Measurements from ENCODE around the gene DGKZ.

DGKZ gene

GRCh38 chr11:46387919-46388618 is 40.8 kb downstream of the DGKZ start:
- no peak overlapping the region for H3K27ac ChIP-seq
- TF ChIP-seq ZFX (IDR thresholded peaks at IDR 0.05; ENCODE audit: borderline replicate concordance) (no peak), CTCF (IDR thresholded peaks at IDR 0.05) (no peak)

GRCh38 chr11:46388619-46389449 is 41.6 kb downstream of the DGKZ start:
- H3K27ac ChIP-seq = no peak overlapping the region
- TF ChIP-seq CTCF (IDR thresholded peaks at IDR 0.05) (no peak), ZFX (IDR thresholded peaks at IDR 0.05; ENCODE audit: borderline replicate concordance) (no peak)

GRCh38 chr11:46389450-46390330 is 42.4 kb downstream of the DGKZ start:
- peak overlapping the region; percentile 42; the same call in 1 of the 2 replicates for H3K27ac ChIP-seq
- TF ChIP-seq ZFX (IDR thresholded peaks at IDR 0.05; ENCODE audit: borderline replicate concordance) (no peak), CTCF (IDR thresholded peaks at IDR 0.05) (peak; percentile 97)

GRCh38 chr11:46390331-46391171 is 43.3 kb downstream of the DGKZ start:
- no peak overlapping the region; the same call in 1 of the 2 replicates for H3K27ac ChIP-seq
- TF ChIP-seq CTCF (IDR thresholded peaks at IDR 0.05) (no peak), ZFX (IDR thresholded peaks at IDR 0.05; ENCODE audit: borderline replicate concordance) (no peak)

GRCh38 chr11:46391186-46391577 is 43.9 kb downstream of the DGKZ start:
- TF ChIP-seq CTCF (IDR thresholded peaks at IDR 0.05) (no peak), ZFX (IDR thresholded peaks at IDR 0.05; ENCODE audit: borderline replicate concordance) (no peak)
- no peak overlapping the region for H3K27ac ChIP-seq

GRCh38 chr11:46391578-46392420 is 44.5 kb downstream of the DGKZ start, which contains the start of gene CHRM4:
TSS of gene CHRM4 (minus strand) at chr11:46391776. CDS start at chr11:46386557, 5,219 bp downstream.
- H3K27ac ChIP-seq = no peak within 1 kb of the TSS
- TF ChIP-seq ZFX (IDR thresholded peaks at IDR 0.05; ENCODE audit: borderline replicate concordance) = no peak
- TF ChIP-seq CTCF (IDR thresholded peaks at IDR 0.05) = peak; percentile 69

Data from 22Rv1 (cell line).